CD4-positive, alpha-beta T cell treated with Interleukin-17A for 1 hour (primary cell): Measurements from ENCODE around the gene BRINP3.
"Not testable (repeated sequence)": the region's sequence is repeated elsewhere in the genome, so short reads cannot be mapped to it uniquely, and the experiment has no call there.

Experiments used
- DNase-seq: peaks from one replicate; pipeline ENCODE4 v3.0.0-alpha.2; 2020

Gene BRINP3

GRCh38 chr1:190477762-190478148 lies at the start of gene BRINP3:
TSS of gene BRINP3 (minus strand) at chr1:190477864.
- DNase-seq: no peak

GRCh38 chr1:190511554-190511953 lies 33.9 kb upstream of the BRINP3 start:
- no peak for DNase-seq

DNA sequence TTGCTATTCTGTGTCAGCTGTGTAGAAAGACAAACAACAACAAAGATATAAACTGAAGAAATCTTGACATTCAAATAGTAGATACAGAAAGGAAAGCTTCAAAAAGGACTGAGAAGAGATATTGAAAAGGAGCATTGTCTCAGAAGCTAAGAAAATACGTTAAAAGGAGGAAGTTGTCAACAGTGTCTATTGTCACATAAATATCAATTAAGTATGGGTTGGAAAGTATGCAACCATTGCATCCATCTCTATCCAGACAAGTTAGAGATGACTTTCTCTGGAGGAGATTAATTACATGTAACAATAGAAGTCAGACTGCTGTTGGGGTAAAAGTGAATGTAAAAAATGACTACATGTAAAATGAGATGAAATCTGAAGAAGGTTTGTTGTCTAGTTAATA lies 29.7 kb upstream of the BRINP3 start:
- no peak for DNase-seq

DNA sequence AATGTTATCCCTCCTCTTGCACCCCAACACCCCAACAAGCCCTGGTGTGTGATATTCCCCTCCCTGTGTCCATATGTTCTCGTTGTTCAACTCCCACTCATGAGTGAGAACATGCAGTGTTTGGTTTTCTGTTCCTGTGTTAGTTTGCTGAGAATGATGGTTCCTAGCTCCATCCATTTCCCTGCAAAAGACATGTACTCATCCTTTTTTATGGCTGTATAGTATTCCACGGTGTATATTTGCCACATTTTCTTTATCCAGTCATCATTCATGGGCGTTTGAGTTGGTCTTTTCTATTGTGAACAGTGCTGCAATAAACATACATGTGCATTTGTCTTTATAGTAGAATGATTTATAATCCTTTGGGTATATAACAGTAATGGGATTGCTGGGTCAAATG lies 26.9 kb upstream of the BRINP3 start:
- DNase-seq: not testable (repeated sequence)

- no peak for DNase-seq
Measured at GRCh38 chr1:190497565-190497964, 19.9 kb upstream of the BRINP3 start.

DNA sequence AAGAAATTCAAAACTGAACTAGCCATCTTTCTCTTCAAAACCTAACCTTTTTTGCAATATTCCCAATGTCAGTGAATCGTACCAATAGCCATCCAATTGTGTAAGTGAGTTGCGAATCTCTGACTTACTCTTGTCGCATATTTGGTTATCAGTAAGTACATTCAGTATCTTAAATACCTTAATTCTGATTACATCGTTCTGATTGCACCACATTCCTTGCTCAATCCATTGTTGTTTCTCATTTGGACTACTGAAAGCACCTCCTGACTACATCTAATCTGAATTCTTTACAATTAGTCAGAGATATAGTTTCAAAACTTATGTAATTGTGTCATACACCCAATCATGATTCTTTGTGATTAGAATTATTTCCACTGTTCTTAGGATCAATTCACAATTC lies 16.8 kb upstream of the BRINP3 start:
- DNase-seq: no peak

- no peak for DNase-seq
Measured at GRCh38 chr1:190491404-190491803, 13.7 kb upstream of the BRINP3 start.

DNA sequence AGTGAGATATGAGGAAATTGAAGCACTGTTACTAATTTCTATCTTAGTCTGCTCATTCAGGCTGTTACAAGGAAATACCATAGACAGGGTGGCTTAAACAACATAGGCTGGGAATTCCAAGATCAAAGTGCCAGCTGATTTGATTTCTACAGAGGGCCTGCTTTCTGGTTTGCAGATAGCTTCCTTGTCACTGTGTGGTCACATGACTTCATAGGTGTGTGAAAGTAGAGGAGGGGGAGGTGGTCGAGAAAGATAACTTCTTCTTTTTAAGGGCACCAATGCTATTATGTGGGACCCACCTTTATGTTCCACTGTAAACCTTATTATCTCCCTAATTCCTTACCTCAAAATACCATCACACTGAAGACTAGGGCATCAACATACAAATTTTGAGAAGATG lies 6.4 kb upstream of the BRINP3 start:
- no peak for DNase-seq

DNA sequence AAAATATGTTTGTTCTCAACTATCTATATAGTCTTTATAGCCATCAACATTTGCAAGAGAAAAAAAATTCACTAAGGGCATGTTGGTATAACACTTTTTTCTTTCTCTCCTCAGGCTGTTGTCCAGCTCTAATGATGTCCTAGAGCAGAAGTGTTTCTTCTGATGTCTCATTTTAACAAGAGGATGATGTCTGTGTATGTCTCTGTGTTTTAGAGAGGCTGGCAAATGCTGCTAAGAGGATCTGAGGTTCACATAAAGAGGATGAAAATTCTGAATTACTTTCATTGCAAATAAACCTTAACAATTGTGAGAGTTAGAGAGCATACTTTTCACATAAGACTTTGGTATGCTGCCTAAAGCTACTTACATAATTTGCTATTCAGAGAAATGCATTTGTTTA lies 2.6 kb upstream of the BRINP3 start:
- DNase-seq: no peak

- DNase-seq: no peak
Measured at GRCh38 chr1:190479516-190479915, 1.9 kb upstream of the BRINP3 start.

DNA sequence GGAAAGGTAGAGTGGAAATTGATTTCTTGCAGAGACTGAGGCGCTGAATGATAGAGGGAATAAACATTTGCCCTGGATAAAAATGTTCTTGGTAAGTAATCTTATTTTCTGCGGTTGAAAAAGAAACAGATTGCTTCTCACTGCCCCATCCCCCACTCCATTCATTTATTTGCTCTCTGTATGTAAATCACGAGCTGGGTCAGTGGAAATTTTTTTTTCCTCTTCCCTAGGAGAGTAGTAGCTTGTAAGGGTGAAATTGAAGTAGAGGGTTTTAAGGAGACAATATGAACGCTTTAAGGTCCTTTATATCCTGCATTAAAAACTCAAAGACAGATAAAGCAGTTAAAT lies 1.4 kb upstream of the BRINP3 start:
- DNase-seq: no peak

DNA sequence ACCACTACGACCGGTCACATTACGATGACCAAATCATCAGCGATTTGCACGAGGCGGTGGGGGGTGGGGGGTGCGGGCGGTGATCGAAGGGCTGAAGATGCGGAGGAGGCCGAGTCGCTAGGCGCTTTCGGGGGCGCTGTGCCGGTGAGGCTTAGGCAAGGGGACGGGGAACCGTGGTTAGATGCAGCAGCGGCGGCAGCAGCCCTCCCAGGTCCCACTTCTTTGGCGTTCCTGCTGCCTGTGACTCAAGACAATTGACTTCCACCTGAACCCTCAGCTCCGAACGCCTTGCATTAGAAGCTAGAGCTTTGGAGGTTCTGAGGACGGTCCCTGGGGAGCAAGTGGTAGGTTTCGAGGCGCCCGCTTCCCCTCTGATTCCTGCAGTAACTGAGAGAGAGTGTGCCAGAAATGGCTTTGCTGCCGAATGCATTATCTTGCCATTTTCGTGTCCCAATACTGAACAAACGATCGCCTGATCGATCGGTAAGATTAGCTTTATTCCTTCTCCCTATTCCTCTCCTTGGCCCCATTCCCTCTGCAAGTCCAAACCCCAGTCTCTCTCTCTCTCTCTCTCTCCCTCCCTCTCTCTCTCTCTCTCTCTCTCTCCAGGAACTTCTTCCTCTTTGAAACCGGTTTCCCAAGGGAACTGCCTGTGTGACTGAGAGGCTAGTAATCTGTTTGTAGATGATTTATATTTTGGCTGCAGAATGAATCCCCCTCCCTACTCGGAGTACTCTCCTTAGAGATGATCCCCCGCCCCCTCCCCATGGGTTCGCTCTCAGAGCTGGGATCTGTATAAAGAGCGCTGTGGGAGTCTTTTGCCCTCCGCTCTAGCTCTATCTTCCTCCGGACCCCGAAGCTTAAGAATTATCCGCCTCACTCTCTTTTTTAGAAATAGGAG lies 735 bp upstream of the BRINP3 start:
- no peak for DNase-seq

DNA sequence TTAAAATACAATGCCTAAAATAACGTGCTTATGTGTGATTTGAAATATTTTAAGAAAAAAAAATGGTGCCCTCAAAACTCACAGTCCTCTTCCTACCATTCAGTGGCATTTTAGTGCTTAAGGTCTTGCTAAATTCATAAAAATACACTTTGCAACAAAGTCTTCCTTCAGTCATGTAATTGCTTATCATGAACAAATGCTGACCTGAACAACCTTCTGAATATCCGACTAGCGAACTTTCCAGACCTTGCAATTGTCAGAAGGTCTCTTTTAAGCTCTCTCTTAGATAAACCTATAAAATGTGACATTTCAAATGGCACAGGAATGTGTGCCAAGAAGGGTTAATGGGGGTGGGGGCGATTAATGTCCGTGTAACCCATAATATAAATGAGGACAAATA lies 858 bp downstream of the BRINP3 start:
- no peak for DNase-seq

DNA sequence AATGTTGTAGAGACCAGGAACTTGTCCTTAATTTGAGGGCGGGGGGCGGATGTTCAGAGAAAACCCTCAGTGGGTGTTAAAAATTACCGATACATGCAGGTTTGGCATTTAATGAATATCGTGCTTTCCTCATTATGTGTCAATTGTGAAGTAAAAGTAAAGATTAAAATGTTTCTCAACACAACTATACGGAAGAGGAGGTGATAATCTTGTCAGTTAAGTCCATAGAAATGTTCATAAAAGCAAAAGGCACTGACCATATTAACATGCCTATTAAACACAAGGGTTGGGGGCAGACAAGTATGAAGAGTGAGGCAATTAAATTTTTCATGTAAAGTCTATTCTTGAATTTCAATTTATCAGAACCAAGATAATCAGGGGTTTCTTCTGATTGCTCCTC lies 1.3 kb downstream of the BRINP3 start:
- no peak for DNase-seq

- no peak for DNase-seq
Measured at GRCh38 chr1:190475421-190476141, 2.1 kb downstream of the BRINP3 start.

- no peak for DNase-seq
Measured at GRCh38 chr1:190474650-190475211, 2.9 kb downstream of the BRINP3 start.

- no peak for DNase-seq
Measured at GRCh38 chr1:190474010-190474409, 3.7 kb downstream of the BRINP3 start.

- no peak for DNase-seq
Measured at GRCh38 chr1:190472494-190472893, 5.2 kb downstream of the BRINP3 start.

DNA sequence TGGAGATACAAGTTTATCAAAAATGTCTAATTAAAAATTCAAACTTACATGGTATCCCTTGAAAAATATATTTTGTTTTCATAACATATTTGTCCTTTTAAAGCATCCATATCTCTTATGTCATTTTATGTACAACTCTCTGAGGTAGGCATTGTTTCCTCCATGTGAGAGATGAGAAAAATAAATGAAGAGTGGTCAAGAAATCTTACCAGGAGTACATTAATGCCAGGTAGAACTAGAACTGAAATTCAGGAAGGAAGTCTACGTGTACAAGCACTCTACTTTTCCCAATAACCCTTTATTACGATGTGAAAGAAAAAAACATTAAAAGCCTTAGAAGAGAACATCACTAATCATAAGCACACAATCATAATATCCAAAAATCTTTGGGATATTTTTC lies 5.6 kb downstream of the BRINP3 start:
- DNase-seq: no peak

DNA sequence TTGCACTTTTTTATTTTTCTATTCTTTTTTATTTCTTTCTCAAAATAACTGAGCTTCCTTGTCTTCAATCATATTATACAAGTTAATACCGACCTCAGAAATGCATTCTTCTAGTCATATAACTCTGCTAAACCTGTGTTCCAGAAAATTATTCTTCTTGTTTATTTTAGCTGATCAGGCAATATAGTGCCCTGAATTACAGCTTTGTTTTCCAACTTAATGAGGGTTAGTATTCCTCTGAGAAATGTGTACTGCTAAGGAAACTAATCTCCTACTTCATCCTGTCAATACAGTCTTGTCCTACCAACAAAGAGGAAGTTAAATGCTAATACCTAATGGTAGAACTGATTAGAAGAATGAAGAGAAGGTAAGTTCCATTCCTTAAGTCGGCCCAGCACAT lies 13.0 kb downstream of the BRINP3 start:
- DNase-seq: no peak

DNA sequence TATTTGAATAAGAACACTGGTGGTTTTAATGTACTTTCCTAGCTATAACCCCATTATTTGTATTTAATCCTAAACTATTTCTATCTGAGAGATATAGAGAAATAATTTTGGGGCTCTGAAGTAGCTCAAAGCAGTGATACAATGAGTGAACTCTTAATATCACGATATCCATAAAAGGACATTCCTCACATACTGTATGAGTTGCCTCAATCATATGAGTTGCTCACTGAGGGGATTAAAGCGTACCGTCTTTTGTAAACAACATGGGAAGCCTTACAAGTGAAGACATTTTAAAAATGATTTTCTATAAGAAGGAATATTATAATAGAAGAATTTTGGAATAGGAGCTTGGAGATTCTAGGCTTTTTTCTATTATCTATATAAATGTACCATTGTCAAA lies 21.5 kb downstream of the BRINP3 start:
- no peak for DNase-seq

- no peak for DNase-seq
Measured at GRCh38 chr1:190455631-190456030, 22.0 kb downstream of the BRINP3 start.

GRCh38 chr1:190453550-190453949 lies 24.1 kb downstream of the BRINP3 start:
- no peak for DNase-seq

DNA sequence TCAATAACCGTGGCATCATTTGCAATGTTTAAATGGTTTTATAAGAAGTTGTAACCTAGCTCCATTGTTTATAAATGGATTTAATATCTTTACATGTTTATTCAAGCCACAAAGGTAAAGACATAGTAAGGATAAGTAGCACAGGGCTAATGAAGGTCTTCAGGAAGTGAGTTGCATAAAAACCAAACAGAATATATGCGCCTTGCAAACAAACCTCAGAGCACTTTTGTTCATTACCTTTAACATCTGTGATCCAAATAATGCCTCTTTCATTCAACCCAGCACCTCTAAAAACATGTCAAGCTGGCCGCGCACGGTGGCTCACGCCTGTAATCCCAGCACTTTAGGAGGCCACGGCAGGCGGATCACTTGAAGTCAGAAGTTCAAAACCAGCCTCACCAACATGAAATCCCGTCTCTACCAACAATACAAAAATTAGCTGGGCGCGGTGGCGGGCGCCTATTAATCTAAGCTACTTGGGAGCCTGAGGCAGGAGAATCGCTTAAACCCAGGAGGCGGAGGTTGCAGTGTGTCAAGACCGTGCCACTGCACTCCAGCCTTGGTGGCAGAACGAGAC lies 25.3 kb downstream of the BRINP3 start:
- DNase-seq: no peak
